Measurements from ENCODE around the gene TTC3.

Gene TTC3

DNA sequence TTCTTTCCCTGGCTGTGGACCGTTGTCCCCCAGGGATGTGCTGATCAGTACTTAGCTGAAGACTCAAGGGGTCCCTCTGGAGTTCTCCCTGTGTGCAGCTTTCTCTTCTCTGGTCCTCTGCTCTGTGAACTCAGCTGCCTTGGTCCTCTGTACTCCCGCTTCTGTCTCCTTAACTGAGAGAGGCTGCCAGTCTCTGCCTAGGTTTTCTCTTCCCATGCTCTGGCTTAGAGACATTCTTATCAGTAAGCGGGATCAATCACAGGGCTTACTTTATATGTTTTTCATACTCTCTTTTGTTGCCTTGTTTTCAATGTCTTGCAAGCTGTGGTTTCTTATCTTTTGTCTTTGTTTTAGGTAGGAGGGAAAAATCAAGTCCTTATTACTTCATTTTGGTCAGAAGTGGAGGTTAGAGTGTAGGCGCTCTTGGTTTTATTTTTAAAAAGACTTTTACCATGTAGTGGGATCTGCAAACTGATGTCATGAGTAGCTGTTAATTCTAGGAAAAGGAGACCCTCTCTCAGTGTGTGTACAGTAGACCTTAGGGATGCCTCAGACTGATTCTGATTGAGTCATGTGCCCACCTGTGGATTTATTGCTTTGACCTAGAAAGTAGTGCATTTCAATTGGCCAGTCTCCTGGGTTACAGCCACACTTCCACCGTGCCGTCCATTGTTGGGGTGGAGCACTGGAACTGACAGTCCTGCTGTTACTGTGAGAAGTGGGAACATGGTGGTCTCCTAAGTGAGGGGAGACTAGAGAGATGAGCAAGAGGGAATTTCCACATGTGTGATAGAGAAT, 46.6 kb downstream of the TTC3 start:
- ChIA-PET POLR2A (interaction anchor here (0.6 kb wide), 1 partner anchor 398 kb away, joined by 4 read pairs; no protein-coding TSS in a partner anchor), CTCF (interaction anchor here (0.6 to 1.4 kb wide), 4 partner anchors 14 to 145 kb away, joined by 4 to 7 read pairs (median 4); no protein-coding TSS in a partner anchor)
- Histone ChIP-seq H3K4me1 (ENCODE audit: control insufficient read depth, insufficient read depth, low read length) (peaks cover 15% of the 10 kb centered on the region), H3K27ac (ENCODE audit: extremely low read depth, low read depth, low read length) (peak overlapping the region; percentile 20; the same call in 1 of the 2 replicates), H3K9me3 (ENCODE audit: control insufficient read depth, insufficient read depth, low read depth, low read length) (no peaks in the 10 kb centered on the region), H3K4me3 (ENCODE audit: low read depth, low read length) (no peak overlapping the region), H3K36me3 (ENCODE audit: control insufficient read depth in 2 of 2, insufficient read depth in 1 of 2, low read length in 2 of 2) (peaks cover 4 to 5% of the 10 kb centered on the region in 2 experiments)
- TF ChIP-seq ZNF776 (tag by site-specific recombination; IDR thresholded peaks at IDR 0.05; ENCODE audit: borderline replicate concordance), result no peak
- TF ChIP-seq ZNF600 (tag by site-specific recombination; IDR thresholded peaks at IDR 0.05), result no peak
- no peak for TF ChIP-seq ZNF19 (tag by site-specific recombination; IDR thresholded peaks at IDR 0.05; ENCODE audit: low read depth)
- TF ChIP-seq ZNF791 (tag by site-specific recombination; IDR thresholded peaks at IDR 0.05), result 0 out of 2 replicates have a peak, but pooled peaks have one; percentile 13
- TF ChIP-seq ZNF157 (tag by site-specific recombination; IDR thresholded peaks at IDR 0.05), result no peak
- no peak for TF ChIP-seq ZNF16 (tag by site-specific recombination; IDR thresholded peaks at IDR 0.05; ENCODE audit: low read depth)
- TF ChIP-seq, protein P1, sequence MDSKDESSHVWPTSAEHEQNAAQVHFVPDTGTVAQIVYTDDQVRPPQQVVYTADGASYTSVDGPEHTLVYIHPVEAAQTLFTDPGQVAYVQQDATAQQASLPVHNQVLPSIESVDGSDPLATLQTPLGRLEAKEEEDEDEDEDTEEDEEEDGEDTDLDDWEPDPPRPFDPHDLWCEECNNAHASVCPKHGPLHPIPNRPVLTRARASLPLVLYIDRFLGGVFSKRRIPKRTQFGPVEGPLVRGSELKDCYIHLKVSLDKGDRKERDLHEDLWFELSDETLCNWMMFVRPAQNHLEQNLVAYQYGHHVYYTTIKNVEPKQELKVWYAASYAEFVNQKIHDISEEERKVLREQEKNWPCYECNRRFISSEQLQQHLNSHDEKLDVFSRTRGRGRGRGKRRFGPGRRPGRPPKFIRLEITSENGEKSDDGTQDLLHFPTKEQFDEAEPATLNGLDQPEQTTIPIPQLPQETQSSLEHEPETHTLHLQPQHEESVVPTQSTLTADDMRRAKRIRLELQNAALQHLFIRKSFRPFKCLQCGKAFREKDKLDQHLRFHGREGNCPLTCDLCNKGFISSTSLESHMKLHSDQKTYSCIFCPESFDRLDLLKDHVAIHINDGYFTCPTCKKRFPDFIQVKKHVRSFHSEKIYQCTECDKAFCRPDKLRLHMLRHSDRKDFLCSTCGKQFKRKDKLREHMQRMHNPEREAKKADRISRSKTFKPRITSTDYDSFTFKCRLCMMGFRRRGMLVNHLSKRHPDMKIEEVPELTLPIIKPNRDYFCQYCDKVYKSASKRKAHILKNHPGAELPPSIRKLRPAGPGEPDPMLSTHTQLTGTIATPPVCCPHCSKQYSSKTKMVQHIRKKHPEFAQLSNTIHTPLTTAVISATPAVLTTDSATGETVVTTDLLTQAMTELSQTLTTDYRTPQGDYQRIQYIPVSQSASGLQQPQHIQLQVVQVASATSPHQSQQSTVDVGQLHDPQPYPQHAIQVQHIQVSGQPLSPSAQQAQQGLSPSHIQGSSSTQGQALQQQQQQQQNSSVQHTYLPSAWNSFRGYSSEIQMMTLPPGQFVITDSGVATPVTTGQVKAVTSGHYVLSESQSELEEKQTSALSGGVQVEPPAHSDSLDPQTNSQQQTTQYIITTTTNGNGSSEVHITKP (tag by site-specific recombination; IDR thresholded peaks at IDR 0.05), result peak; percentile 4; the same call in 1 of the 2 replicates
- TF ChIP-seq, protein P2, sequence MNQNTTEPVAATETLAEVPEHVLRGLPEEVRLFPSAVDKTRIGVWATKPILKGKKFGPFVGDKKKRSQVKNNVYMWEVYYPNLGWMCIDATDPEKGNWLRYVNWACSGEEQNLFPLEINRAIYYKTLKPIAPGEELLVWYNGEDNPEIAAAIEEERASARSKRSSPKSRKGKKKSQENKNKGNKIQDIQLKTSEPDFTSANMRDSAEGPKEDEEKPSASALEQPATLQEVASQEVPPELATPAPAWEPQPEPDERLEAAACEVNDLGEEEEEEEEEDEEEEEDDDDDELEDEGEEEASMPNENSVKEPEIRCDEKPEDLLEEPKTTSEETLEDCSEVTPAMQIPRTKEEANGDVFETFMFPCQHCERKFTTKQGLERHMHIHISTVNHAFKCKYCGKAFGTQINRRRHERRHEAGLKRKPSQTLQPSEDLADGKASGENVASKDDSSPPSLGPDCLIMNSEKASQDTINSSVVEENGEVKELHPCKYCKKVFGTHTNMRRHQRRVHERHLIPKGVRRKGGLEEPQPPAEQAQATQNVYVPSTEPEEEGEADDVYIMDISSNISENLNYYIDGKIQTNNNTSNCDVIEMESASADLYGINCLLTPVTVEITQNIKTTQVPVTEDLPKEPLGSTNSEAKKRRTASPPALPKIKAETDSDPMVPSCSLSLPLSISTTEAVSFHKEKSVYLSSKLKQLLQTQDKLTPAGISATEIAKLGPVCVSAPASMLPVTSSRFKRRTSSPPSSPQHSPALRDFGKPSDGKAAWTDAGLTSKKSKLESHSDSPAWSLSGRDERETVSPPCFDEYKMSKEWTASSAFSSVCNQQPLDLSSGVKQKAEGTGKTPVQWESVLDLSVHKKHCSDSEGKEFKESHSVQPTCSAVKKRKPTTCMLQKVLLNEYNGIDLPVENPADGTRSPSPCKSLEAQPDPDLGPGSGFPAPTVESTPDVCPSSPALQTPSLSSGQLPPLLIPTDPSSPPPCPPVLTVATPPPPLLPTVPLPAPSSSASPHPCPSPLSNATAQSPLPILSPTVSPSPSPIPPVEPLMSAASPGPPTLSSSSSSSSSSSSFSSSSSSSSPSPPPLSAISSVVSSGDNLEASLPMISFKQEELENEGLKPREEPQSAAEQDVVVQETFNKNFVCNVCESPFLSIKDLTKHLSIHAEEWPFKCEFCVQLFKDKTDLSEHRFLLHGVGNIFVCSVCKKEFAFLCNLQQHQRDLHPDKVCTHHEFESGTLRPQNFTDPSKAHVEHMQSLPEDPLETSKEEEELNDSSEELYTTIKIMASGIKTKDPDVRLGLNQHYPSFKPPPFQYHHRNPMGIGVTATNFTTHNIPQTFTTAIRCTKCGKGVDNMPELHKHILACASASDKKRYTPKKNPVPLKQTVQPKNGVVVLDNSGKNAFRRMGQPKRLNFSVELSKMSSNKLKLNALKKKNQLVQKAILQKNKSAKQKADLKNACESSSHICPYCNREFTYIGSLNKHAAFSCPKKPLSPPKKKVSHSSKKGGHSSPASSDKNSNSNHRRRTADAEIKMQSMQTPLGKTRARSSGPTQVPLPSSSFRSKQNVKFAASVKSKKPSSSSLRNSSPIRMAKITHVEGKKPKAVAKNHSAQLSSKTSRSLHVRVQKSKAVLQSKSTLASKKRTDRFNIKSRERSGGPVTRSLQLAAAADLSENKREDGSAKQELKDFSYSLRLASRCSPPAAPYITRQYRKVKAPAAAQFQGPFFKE (tag by site-specific recombination; IDR thresholded peaks at IDR 0.05; ENCODE audit: borderline replicate concordance), result no peak
- TF ChIP-seq ZNF792 (tag by site-specific recombination; IDR thresholded peaks at IDR 0.05), result no peak
- TF ChIP-seq ZNF747 (tag by site-specific recombination; IDR thresholded peaks at IDR 0.05), result no peak
- TF ChIP-seq SP2 (tag by site-specific recombination; IDR thresholded peaks at IDR 0.05), result no peak
- TF ChIP-seq ZNF629 (tag by site-specific recombination; IDR thresholded peaks at IDR 0.05), result peak; percentile 38; the same call in 1 of the 2 replicates
- TF ChIP-seq ZFP41 (tag by site-specific recombination; IDR thresholded peaks at IDR 0.05; ENCODE audit: borderline replicate concordance), result no peak
- no peak for TF ChIP-seq ZNF133 (tag by site-specific recombination; IDR thresholded peaks at IDR 0.05)
- TF ChIP-seq BCL11B (tag by site-specific recombination; IDR thresholded peaks at IDR 0.05; ENCODE audit: low read depth), result no peak
- TF ChIP-seq ZNF24 (tag by site-specific recombination; IDR thresholded peaks at IDR 0.05), result peak; percentile 27; the same call in 1 of the 2 replicates
- no peak for TF ChIP-seq ZNF530 (tag by site-specific recombination; IDR thresholded peaks at IDR 0.05; ENCODE audit: low read depth)
- no peak for TF ChIP-seq ZNF221 (tag by site-specific recombination; IDR thresholded peaks at IDR 0.05; ENCODE audit: borderline replicate concordance)
- peak; percentile 82 for TF ChIP-seq ZIC2 (tag by site-specific recombination; IDR thresholded peaks at IDR 0.05)
- TF ChIP-seq, protein P3, sequence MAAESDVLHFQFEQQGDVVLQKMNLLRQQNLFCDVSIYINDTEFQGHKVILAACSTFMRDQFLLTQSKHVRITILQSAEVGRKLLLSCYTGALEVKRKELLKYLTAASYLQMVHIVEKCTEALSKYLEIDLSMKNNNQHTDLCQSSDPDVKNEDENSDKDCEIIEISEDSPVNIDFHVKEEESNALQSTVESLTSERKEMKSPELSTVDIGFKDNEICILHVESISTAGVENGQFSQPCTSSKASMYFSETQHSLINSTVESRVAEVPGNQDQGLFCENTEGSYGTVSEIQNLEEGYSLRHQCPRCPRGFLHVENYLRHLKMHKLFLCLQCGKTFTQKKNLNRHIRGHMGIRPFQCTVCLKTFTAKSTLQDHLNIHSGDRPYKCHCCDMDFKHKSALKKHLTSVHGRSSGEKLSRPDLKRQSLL (tag by site-specific recombination; IDR thresholded peaks at IDR 0.05), result no peak
- TF ChIP-seq KLF17 (tag by site-specific recombination; IDR thresholded peaks at IDR 0.05), result no peak
- TF ChIP-seq HOXC10 (CRISPR knock-in tag; IDR thresholded peaks at IDR 0.05), result no peak
- TF ChIP-seq ZNF366 (tag by site-specific recombination; conservative IDR thresholded peaks at IDR 0.05), result peak; percentile 52; the same call in 1 of the 2 replicates
- no peak for TF ChIP-seq ZNF707 (tag by site-specific recombination; IDR thresholded peaks at IDR 0.05)
- TF ChIP-seq ZNF626 (tag by site-specific recombination; IDR thresholded peaks at IDR 0.05), result no peak
- peak; percentile 55 for TF ChIP-seq ZFHX2 (tag by site-specific recombination; conservative IDR thresholded peaks at IDR 0.05)
